ENCODE results near the gene MYO19.
"Not testable (repeated sequence)": the region's sequence is repeated elsewhere in the genome, so short reads cannot be mapped to it uniquely, and the experiment has no call there.

The MYO19 gene

GRCh38 chr17:36523113-36523512 is 11.6 kb downstream of the MYO19 start:
- Mint-ChIP-seq H3K4me3 (no peak overlapping the region), H3K27ac (peak overlapping the region in 1 of 2 donors; percentile 20), H3K9me3 (no peaks in the 10 kb centered on the region), H3K27me3 (no peaks in the 10 kb centered on the region), H3K4me1 (ENCODE audit: low read depth in 2 of 2) (peaks cover 5% of the 10 kb centered on the region in 2 donors), H3K36me3 (ENCODE audit: insufficient read depth) (peaks cover 44% of the 10 kb centered on the region)
- no peak for DNase-seq
- ATAC-seq (replicated peaks) = no peak

GRCh38 chr17:36515837-36516236 is 18.8 kb downstream of the MYO19 start:
- H3K27ac Mint-ChIP-seq = no peak overlapping the region
- no peaks in the 10 kb centered on the region for H3K4me1 Mint-ChIP-seq (ENCODE audit: low read depth in 2 of 2)
- no peak for DNase-seq
- H3K36me3 Mint-ChIP-seq (ENCODE audit: insufficient read depth) = peaks cover 7% of the 10 kb centered on the region
- no peak for ATAC-seq (replicated peaks)
- no peaks in the 10 kb centered on the region for H3K9me3 Mint-ChIP-seq
- H3K27me3 Mint-ChIP-seq = no peaks in the 10 kb centered on the region
- H3K4me3 Mint-ChIP-seq = no peak overlapping the region

GRCh38 chr17:36514856-36515255 is 19.8 kb downstream of the MYO19 start:
- no peaks in the 10 kb centered on the region for H3K9me3 Mint-ChIP-seq
- ATAC-seq (replicated peaks) (no peak), DNase-seq (no peak)
- H3K36me3 Mint-ChIP-seq (ENCODE audit: insufficient read depth) = peaks cover 4% of the 10 kb centered on the region
- peak overlapping the region in 1 of 2 donors; percentile 71 for H3K27ac Mint-ChIP-seq
- no peak overlapping the region for H3K4me3 Mint-ChIP-seq
- H3K4me1 Mint-ChIP-seq (ENCODE audit: low read depth in 2 of 2) = no peaks in the 10 kb centered on the region
- H3K27me3 Mint-ChIP-seq = no peaks in the 10 kb centered on the region

- ATAC-seq (replicated peaks) (no peak), DNase-seq (no peak)
- H3K27me3 Mint-ChIP-seq = no peaks in the 10 kb centered on the region
- no peak overlapping the region for H3K4me3 Mint-ChIP-seq
- no peak overlapping the region for H3K27ac Mint-ChIP-seq
- no peaks in the 10 kb centered on the region for H3K4me1 Mint-ChIP-seq (ENCODE audit: low read depth in 2 of 2)
- H3K9me3 Mint-ChIP-seq = no peaks in the 10 kb centered on the region
- no peaks in the 10 kb centered on the region for H3K36me3 Mint-ChIP-seq (ENCODE audit: insufficient read depth)
Measured at GRCh38 chr17:36512641-36513040, 22.0 kb downstream of the MYO19 start.

GRCh38 chr17:36511216-36511615 is 23.5 kb downstream of the MYO19 start:
- no peaks in the 10 kb centered on the region for H3K27me3 Mint-ChIP-seq
- DNase-seq = no peak

GRCh38 chr17:36510636-36511035 is 24.0 kb downstream of the MYO19 start:
- Mint-ChIP-seq H3K4me1 (ENCODE audit: low read depth in 2 of 2) (no peaks in the 10 kb centered on the region), H3K36me3 (ENCODE audit: insufficient read depth) (peaks cover 2% of the 10 kb centered on the region)

More at GRCh38 chr17:36511216-36511615, 23.5 kb downstream of the MYO19 start:
- Mint-ChIP-seq H3K27ac (peak overlapping the region in 1 of 2 donors; percentile 38), H3K4me3 (no peak overlapping the region), H3K36me3 (ENCODE audit: insufficient read depth) (peaks cover 2% of the 10 kb centered on the region), H3K9me3 (no peaks in the 10 kb centered on the region), H3K4me1 (ENCODE audit: low read depth in 2 of 2) (no peaks in the 10 kb centered on the region)
- ATAC-seq (replicated peaks) = no peak

GRCh38 chr17:36509272-36509985 is 25.2 kb downstream of the MYO19 start:
- Mint-ChIP-seq H3K27me3 (no peaks in the 10 kb centered on the region), H3K4me1 (ENCODE audit: low read depth in 2 of 2) (no peaks in the 10 kb centered on the region), H3K9me3 (no peaks in the 10 kb centered on the region), H3K27ac (no peak overlapping the region), H3K4me3 (no peak overlapping the region), H3K36me3 (ENCODE audit: insufficient read depth) (peaks cover 2% of the 10 kb centered on the region)
- DNase-seq = no peak
- no peak for ATAC-seq (replicated peaks)

More at GRCh38 chr17:36510636-36511035, 24.0 kb downstream of the MYO19 start:
- DNase-seq (no peak), ATAC-seq (replicated peaks) (no peak)
- no peaks in the 10 kb centered on the region for H3K9me3 Mint-ChIP-seq
- no peak overlapping the region for H3K4me3 Mint-ChIP-seq
- H3K27me3 Mint-ChIP-seq = no peaks in the 10 kb centered on the region
- peak overlapping the region in 1 of 2 donors; percentile 38 for H3K27ac Mint-ChIP-seq

- not testable (repeated sequence) for H3K36me3 Mint-ChIP-seq (ENCODE audit: insufficient read depth); DNase-seq; H3K4me3 Mint-ChIP-seq
Measured at GRCh38 chr17:36508439-36508838, 26.2 kb downstream of the MYO19 start.

GRCh38 chr17:36507266-36507665 is 27.4 kb downstream of the MYO19 start:
- Mint-ChIP-seq H3K36me3 (ENCODE audit: insufficient read depth) (peaks cover 9% of the 10 kb centered on the region), H3K27me3 (no peaks in the 10 kb centered on the region), H3K4me3 (no peak overlapping the region), H3K27ac (no peak overlapping the region), H3K9me3 (no peaks in the 10 kb centered on the region), H3K4me1 (ENCODE audit: low read depth in 2 of 2) (peaks cover 0 to 2% of the 10 kb centered on the region in 2 donors)
- DNase-seq (no peak), ATAC-seq (replicated peaks) (no peak)

More at GRCh38 chr17:36508439-36508838, 26.2 kb downstream of the MYO19 start:
- not testable (repeated sequence) for H3K4me1 Mint-ChIP-seq (ENCODE audit: low read depth in 2 of 2); ATAC-seq (replicated peaks); H3K27me3 Mint-ChIP-seq; H3K9me3 Mint-ChIP-seq; H3K27ac Mint-ChIP-seq

GRCh38 chr17:36506831-36507230 is 27.8 kb downstream of the MYO19 start:
- no peak overlapping the region for H3K4me3 Mint-ChIP-seq
- H3K27me3 Mint-ChIP-seq = no peaks in the 10 kb centered on the region
- no peak overlapping the region for H3K27ac Mint-ChIP-seq
- H3K36me3 Mint-ChIP-seq (ENCODE audit: insufficient read depth) = peaks cover 9% of the 10 kb centered on the region
- ATAC-seq (replicated peaks) (no peak), DNase-seq (no peak)
- H3K9me3 Mint-ChIP-seq = no peaks in the 10 kb centered on the region
- peaks cover 0 to 2% of the 10 kb centered on the region in 2 donors for H3K4me1 Mint-ChIP-seq (ENCODE audit: low read depth in 2 of 2)

- H3K27ac Mint-ChIP-seq = no peak overlapping the region
- DNase-seq = no peak
- ATAC-seq (replicated peaks) = no peak
- H3K36me3 Mint-ChIP-seq (ENCODE audit: insufficient read depth) = peaks cover 9% of the 10 kb centered on the region
- no peaks in the 10 kb centered on the region for H3K9me3 Mint-ChIP-seq
- no peak overlapping the region for H3K4me3 Mint-ChIP-seq
- no peaks in the 10 kb centered on the region for H3K27me3 Mint-ChIP-seq
- peaks cover 0 to 2% of the 10 kb centered on the region in 2 donors for H3K4me1 Mint-ChIP-seq (ENCODE audit: low read depth in 2 of 2)
Measured at GRCh38 chr17:36506249-36506826, 28.3 kb downstream of the MYO19 start.

GRCh38 chr17:36505171-36505570 is 29.5 kb downstream of the MYO19 start:
- H3K27me3 Mint-ChIP-seq = no peaks in the 10 kb centered on the region
- no peak overlapping the region for H3K27ac Mint-ChIP-seq
- no peak overlapping the region for H3K4me3 Mint-ChIP-seq
- H3K9me3 Mint-ChIP-seq = no peaks in the 10 kb centered on the region
- DNase-seq = no peak
- H3K36me3 Mint-ChIP-seq (ENCODE audit: insufficient read depth) = peaks cover 14% of the 10 kb centered on the region
- ATAC-seq (replicated peaks) = no peak
- H3K4me1 Mint-ChIP-seq (ENCODE audit: low read depth in 2 of 2) = peaks cover 0 to 2% of the 10 kb centered on the region in 2 donors

GRCh38 chr17:36504156-36504545 is 30.5 kb downstream of the MYO19 start:
- ATAC-seq (replicated peaks) (no peak), DNase-seq (no peak)
- Mint-ChIP-seq H3K27ac (peak overlapping the region; percentile 29 to 80), H3K36me3 (ENCODE audit: insufficient read depth) (peaks cover 21% of the 10 kb centered on the region), H3K4me1 (ENCODE audit: low read depth in 2 of 2) (peaks cover 0 to 2% of the 10 kb centered on the region in 2 donors), H3K27me3 (no peaks in the 10 kb centered on the region), H3K9me3 (no peaks in the 10 kb centered on the region), H3K4me3 (no peak overlapping the region)

GRCh38 chr17:36503456-36504155 is 31.1 kb downstream of the MYO19 start:
- peak overlapping the region; percentile 29 to 80 for H3K27ac Mint-ChIP-seq
- ATAC-seq (replicated peaks) (no peak), DNase-seq (no peak)
- peaks cover 27% of the 10 kb centered on the region for H3K36me3 Mint-ChIP-seq (ENCODE audit: insufficient read depth)
- no peaks in the 10 kb centered on the region for H3K27me3 Mint-ChIP-seq
- H3K4me3 Mint-ChIP-seq = no peak overlapping the region
- peaks cover 0 to 2% of the 10 kb centered on the region in 2 donors for H3K4me1 Mint-ChIP-seq (ENCODE audit: low read depth in 2 of 2)
- H3K9me3 Mint-ChIP-seq = no peaks in the 10 kb centered on the region

All from effector memory CD8-positive, alpha-beta T cell (primary cell).